Upper lobe of left lung (tissue), 4 donors: ENCODE data around the gene ZXDC.

ENCODE experiments used
- EP300 ChIP-seq, 4 donors: sonication (generic); formaldehyde crosslinking; IDR thresholded peaks; one replicate each; pipeline ENCODE4 v1.5.1; 2017; ENCODE audit warnings: antibody characterized with exemption in 4 of 4, control low read depth in 2 of 4
- TF ChIP-seq, protein P1 (sequence below), 6 experiments: fragments of 450-650 bp in 4 of 6; fragments of 200-600 bp in 2 of 6; sonication (generic) in 2 of 6; IDR thresholded peaks; one replicate each; pipeline ENCODE4 v1.5.1; 2016 to 2019; ENCODE audit warnings: antibody characterized with exemption in 6 of 6

DNA sequence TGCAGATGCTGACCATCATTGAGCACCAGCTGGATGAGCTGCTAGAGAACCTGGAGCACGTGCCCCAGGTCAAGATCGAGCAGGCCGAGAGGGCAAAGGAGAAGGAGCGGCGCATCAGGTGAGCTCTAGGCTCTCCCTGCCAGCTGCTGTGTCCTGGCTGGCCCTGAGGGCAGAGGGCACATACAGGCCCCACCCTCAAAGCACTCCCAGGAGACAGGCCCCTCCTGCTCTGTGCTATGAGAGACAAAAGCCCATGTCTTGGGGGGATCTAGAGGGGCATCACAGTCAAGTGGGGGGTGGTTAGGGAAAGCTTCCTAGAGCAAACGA lies 41.5 kb downstream of the ZXDC start:
- TF ChIP-seq, protein P1, sequence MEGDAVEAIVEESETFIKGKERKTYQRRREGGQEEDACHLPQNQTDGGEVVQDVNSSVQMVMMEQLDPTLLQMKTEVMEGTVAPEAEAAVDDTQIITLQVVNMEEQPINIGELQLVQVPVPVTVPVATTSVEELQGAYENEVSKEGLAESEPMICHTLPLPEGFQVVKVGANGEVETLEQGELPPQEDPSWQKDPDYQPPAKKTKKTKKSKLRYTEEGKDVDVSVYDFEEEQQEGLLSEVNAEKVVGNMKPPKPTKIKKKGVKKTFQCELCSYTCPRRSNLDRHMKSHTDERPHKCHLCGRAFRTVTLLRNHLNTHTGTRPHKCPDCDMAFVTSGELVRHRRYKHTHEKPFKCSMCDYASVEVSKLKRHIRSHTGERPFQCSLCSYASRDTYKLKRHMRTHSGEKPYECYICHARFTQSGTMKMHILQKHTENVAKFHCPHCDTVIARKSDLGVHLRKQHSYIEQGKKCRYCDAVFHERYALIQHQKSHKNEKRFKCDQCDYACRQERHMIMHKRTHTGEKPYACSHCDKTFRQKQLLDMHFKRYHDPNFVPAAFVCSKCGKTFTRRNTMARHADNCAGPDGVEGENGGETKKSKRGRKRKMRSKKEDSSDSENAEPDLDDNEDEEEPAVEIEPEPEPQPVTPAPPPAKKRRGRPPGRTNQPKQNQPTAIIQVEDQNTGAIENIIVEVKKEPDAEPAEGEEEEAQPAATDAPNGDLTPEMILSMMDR (IDR thresholded peaks at IDR 0.05) = no peak
- no peak for TF ChIP-seq EP300 (IDR thresholded peaks at IDR 0.05)
